LHCN-M2 (cell line): ENCODE data around the gene CLASRP. TPM values are rescaled to one million over a fixed set of nuclear protein-coding genes. Genes with fewer than 3 reads are reported as not detected.

ENCODE experiments used
- DNase-seq: peaks from one replicate; pipeline ENCODE4 v3.0.0-alpha.2; 2012; ENCODE audit warnings: low read depth
- total RNA-seq: library from RNA; depleted of rRNA; stranded (reverse); fragments of >200 nt; gene quantifications from 2 replicates; pipeline ENCODE4 v1.2.3, GENCODE V29; 2014

CLASRP gene
- total RNA-seq, 1 experiment from 2014 or later = 76.0 TPM

DNA sequence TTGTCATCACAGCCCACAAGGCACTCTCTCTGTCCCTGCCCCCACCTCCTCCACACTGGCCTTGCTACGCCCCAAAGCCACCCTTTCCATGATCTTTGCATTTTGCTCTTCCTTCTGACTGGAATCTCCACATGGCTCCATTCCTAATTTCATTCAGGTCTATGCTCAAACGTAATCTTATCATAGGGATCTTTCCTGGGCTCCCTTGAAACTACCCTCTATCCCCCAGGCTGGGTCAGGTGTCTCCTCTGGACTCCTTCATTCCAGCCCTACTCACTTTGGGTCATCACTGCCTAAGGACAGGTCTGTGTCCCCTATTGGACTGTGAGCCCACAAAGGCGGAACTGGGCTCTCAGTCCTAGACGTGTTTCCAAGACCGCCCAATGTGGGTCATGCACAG lies 43.3 kb downstream of the CLASRP start:
- no peak for DNase-seq

- no peak for DNase-seq
Observed at GRCh38 chr19:45086480-45086879, 47.6 kb downstream of the CLASRP start.

DNA sequence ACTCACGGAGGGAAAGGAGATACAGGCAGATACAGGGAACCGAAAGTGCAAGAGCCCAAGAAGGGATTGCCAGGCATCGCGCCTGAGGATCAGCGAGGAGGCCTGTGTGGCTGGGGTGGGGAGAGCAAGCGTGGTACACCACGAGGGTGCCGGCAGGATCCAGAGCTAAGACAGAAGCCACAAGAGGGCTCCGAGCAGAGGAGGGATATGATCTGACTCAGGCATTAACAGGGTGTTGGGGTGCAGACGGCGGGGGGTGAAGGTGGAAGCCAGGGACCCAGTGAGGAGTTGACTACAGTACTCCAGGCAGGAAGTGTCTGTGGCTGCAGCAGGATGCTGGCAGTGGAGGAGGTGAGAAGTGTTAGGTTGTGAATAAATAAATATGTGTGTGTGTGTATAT lies 48.7 kb downstream of the CLASRP start:
- DNase-seq = no peak

GRCh38 chr19:45090034-45090433 lies 51.2 kb downstream of the CLASRP start:
- DNase-seq = no peak

DNA sequence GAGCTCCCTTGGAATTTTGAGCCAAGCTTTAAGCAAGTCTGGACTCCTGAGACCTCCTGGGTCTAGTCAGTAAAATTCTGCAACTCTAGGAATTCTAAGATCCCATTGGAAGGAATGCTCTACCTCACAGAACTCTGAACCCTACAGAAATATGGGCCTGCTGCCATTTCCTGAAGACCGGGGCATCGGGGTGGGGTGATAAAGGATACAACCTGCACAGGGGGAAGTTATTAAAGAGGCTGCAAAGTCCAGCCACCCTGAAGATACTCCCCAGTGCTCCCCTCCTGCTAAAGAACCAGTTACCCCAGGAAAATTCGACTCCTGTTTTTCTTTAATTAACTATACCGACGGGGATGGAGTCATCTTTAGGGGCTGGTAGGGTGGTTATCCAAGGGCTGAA lies 51.8 kb downstream of the CLASRP start:
- DNase-seq = no peak

DNA sequence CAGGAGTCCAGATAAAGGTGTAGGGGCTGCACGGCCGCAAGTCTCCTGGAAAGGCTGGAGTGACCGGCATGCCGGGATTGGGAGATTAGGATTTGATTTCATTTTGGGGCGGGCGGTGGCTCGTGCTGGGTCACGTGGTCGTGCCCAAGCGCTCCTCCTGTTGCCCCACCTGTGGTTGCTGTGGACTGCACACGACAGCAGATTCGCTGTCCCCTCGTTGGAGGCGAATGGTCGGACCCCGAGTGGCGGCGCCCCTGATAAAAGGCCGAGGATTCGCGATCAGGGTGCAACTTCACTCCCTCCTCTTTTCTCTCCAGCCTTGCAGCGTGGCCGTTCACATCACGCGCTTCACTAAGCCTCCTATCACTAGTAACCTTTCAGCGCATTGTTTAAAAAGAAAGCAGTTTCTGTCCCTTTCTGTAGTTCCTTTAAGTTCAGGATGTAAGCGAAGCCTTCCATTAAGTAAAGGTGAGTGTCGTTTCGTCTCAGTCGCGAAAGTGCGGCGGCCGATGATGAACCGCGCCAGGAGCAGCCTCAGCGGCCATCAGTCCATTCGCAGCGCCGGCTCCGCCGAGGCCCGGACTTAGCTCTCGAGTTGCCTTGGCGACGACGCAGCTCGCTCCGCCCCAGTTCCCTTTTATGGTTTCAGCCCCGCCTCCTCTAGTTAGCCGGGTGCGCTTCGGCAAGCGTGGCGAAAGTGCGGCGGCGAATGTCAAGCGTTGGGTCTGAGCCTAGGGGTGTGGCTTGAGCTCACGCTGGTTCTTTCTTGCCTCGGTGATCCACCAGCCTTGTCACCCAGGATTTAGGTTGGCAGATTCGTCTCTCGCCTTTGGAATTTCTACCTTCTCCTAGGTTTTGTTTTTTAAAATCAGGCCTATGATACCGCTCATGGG lies 52.4 kb downstream of the CLASRP start:
- DNase-seq = peak; percentile 98

- peak; percentile 98 for DNase-seq
Observed at GRCh38 chr19:45092747-45093678, 54.2 kb downstream of the CLASRP start, which contains the start of gene PPP1R37. TSS of gene PPP1R37 (plus strand) at chr19:45093179. CDS start at chr19:45093326, 147 bp downstream.

DNA sequence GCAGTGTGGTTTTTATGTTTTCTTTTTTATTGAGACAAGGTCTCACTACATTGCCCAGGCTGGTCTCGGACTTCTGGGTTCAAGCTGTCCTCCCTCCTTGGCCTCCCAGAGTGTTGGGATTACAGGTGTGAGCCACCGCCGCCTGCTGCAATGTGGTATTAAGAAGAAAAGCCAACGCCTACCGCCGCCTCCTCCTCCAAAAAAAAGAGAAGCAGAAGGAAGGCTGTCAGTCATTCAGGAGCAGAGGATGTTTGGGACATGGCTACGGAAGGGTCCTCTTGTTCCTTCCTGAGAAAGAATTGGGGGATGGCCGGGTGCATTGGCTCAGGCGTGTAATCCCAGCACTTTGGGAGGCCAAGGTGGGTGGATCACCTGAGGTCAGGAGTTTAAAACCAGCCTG lies 55.3 kb downstream of the CLASRP start:
- no peak for DNase-seq

DNA sequence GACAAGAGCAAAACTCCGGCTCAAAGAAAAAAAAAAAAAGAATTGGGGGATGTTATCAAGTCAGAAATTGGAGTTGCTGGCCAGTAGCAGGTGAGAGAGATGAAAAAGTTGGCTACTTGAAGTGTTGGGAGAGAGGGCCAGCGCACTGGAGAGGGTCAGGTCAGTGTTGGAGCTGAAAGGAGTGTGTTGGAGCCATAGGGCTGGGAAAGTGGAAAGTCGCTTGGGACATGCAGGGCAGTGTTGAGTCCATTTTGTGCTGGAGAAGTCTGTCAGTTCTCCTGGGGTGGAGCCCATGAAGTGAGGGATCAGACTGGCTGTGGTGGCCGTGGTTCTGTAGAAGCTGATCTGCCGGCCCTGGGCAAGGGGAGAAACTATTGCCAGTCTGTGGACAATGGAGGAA lies 55.9 kb downstream of the CLASRP start:
- DNase-seq = no peak

DNA sequence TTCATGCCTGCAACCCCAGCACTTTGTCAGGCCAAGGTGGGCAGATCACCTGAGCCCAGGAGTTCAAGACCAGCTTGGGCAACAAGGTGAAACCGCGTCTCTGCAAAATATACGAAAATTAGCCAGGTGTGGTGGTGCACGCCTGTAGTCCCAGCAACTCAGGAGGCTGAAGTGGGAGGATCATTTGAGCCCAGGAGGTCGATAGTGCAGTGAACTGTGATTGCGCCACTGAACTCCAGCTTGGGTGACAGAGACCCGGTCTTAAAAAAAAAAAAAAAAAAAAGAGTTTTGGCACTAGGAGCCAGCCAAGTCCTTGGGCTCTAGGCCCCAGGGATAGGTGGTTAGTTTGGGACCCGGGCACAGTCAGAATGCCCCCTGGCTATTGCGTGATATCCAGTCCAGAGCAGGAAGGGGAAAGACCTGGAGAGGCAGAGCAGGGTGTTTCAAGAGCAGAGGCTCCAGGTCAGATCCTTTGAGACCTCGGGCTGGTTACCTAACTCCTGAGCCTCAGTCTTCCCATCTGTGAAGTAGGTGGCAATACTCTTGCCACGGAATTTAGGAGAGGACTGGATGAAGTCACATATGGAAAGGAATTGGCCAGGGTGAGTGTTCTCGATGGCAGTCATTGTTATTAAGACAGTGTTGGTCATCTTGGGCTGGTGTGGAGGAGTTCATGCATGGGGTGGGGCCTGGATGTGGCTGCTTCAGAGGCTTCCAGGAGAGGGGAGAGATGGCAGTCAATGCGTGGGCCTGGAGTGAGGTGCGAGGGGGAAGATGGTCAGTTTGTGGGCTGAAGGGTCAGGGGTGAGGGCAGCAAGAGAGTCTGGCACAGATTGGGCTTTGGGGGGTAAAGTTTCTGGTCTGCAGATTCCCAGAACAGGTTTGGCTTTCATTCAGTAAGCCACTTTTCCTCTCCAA lies 56.9 kb downstream of the CLASRP start:
- no peak for DNase-seq

DNA sequence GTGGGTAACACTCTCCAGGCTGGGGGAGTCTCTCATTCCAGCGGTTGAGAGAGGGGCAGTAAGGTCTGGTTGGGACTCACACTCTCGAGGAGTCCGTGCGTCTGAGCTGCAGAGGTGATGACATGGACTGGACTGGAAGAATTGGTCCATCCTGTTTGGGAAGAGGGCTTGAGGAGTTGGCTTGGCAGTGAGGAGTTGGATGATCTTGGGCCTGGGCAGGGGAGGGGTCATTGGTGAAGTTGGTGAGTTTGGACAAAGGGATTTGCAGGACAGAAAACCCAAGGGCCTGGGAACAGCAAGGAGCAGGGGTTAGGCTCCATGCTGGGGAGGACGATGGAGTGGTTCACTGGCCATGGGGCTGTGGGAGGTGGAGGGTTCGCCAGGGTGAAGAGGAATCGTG lies 57.9 kb downstream of the CLASRP start:
- no peak for DNase-seq

GRCh38 chr19:45097450-45097775 lies 58.6 kb downstream of the CLASRP start:
- no peak for DNase-seq

DNA sequence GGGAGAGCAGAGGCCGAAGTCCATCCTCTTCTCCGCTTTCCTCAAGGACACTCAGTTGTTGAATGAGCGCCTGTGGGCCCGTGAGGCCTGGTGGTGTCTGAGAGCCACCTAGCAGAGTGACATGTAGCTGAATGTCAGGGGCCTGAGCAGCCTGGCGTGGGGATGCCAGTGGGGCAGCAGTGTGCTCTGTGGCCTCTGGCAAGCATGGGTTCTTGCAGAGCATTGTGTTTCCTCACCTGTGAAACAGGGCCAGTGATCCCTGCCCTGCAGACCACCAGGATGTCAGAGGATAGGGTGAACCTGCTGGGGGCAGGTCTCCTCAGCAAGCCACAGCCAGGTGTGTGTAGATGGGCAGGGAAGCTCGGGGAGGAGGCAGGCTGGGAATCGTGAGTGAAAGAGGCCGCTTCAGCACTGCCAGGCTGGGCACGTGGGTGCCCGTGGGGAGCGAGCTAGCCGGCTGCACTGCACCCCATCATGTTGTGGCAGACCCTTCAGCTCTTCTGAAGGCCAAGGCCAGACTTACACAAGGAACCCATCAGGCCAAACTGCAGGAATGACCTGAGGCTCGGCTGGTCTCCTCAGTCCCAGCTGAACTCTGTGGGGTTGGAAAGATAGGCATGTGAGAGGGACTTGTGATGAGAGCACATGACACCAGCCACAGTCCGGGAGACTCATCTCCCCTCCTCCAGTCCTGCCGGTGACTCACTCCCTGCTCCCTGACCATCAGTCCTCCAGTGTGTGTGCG lies 59.1 kb downstream of the CLASRP start:
- peak; percentile 93 for DNase-seq

DNA sequence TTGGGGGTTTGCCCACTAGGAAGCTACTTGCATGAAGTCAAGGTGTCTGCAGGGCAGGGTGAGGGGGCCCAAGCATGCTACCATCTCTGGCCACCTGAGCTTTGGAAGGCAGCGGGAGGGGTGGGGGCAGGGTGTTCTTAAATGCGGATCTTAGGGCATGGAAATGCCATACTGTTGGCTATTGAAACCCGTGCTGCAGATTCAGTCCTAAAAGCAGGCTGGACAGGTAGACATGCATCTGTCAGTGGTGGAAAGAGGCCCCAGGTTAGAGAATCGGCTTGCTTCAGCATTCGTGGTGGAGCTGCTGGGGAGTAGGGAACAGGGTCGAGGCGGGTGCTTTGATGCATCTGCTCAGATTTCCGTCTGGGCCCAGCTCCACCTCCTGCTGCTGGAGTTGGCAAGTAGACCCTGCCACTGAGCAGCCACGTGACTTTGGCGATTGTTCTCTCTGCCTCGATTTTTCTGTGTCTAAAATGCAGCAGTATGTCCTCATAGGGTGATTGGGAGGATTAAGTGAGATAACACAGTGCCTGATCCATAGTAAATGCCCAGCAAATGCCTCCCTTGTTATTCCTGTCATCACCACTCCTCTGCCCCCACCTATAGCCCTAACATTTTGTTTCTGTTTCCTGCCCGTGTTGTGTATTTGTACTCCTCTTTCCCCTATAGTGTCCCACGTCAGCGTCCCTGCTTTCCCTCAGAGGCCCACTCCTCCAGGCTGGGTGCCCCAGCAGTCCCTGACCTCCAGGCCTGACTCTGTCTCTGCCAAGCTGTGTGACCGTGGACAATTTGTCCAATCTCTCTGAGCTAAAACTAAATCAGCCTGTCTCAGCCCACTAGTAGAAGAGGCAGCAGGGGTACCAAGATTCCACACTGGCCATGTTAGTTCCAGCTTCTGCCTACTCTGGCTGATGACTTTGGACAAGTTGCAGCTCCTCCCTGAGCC lies 59.9 kb downstream of the CLASRP start:
- no peak for DNase-seq

DNA sequence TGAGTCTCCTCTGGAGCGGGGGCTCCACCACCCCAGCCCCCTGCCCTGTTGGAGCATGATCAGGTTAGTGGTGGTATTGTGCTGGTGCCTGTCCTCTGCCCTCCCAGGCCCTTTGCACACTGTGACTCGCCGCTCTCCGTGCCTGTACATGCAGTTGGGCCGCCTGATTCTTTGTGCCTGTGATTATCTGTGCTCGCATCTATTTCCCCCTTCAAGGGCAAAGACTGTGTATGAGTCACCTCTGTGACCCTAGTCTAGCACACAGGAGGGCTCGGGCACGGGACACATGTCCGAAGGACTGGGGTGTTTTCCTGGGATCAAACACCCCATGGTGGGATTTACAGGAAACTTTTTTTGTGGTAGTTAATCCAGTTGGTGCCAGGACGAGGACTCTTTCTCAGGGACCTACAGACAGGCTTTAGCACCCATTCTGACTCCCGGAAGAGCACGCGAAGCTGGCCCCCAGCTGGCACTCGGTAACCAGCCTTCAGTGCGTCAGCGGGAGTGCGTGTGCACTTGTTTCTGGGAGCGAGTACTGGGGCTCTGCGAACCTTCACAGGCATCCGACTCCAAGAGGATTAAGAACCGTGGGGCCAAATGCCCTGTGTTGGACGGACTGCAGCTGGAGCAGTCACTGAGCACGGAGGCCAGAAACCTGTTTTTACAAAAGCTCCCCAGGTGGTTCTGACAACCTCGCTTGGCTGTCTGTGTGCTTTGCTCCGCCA lies 60.8 kb downstream of the CLASRP start:
- DNase-seq = no peak

DNA sequence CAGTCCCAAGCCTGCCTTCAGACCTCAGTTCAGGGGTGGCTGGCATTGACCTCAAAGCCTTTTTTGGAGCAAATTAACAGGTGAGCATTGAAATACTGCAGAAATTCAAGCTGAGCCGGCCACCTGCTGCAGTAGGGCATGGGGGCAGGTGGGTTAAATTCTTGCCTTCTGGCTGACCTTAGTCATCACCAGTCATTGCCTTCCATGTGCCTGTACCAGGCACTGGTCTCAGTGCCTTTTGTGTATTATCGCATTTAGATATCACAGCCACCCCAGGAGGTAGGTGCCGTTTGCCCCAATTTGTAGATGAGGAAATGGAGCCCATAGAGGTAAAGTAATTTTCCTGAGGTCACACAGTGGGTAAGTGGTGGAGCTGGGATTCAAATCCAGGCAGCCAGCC lies 61.4 kb downstream of the CLASRP start:
- no peak for DNase-seq

DNA sequence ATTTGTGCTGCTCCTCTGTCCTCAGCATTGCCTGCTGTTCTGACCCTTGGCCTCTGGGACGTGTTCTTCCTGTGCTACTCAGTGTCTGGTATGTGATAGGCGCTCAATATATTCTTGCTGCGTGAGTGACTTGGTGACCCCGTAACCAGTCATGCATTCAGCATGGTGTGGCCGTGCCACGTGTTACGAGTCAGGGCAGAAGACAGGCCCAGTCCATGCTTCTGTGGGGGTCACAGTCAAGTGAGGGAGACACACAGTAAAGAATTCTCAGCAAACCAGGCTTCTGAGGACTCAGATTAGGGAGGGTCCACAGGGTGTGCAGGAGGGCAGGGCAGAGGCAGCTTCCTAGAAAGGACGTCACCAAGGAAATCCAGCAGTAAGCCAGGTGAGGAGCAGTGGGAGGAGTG lies 62.0 kb downstream of the CLASRP start:
- no peak for DNase-seq

DNA sequence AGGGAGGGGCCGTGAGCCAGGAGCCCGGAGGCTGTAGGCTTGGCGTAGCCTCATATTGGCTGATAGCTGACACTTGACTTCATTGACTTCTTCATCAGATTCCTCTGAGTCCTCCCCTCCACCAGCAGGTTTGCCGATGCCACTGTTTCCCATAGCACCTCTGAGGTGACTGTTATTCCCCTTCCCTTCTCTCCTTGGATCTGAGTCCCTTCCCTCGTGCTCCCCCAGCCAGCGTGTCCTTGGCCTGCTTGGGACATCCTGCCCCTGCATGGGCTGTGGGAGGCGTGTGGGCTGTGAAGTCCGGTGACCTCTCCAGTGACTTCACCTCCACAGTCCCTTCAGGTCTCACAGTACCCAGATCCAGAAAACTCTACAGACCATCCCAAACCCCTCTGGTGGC lies 63.0 kb downstream of the CLASRP start:
- DNase-seq = no peak

- DNase-seq = no peak
Observed at GRCh38 chr19:45102481-45102880, 63.6 kb downstream of the CLASRP start.
